Upper lobe of left lung (tissue), 4 donors: Measurements from ENCODE around the gene AMZ2.
"Not testable (repeated sequence)": the region's sequence is repeated elsewhere in the genome, so short reads cannot be mapped to it uniquely, and the experiment has no call there.

Experiments
- CTCF ChIP-seq, 6 experiments: fragments of 450-650 bp in 4 of 6; fragments of 200-600 bp in 2 of 6; sonication (generic) in 2 of 6; IDR thresholded peaks; one replicate each; pipeline ENCODE4 v1.5.1; 2016 to 2019; ENCODE audit warnings: antibody characterized with exemption in 6 of 6
- EP300 ChIP-seq, 4 donors: sonication (generic); formaldehyde crosslinking; IDR thresholded peaks; one replicate each; pipeline ENCODE4 v1.5.1; 2017; ENCODE audit warnings: antibody characterized with exemption in 4 of 4, control low read depth in 2 of 4
- POLR2A ChIP-seq, 4 donors: fragments of 450-650 bp; IDR thresholded peaks; one replicate each; pipeline ENCODE4 v1.5.1; 2016 to 2017; ENCODE audit warnings: antibody characterized with exemption in 4 of 4, mild to moderate bottlenecking in 2 of 4

- TF ChIP-seq CTCF, POLR2A, EP300 (IDR thresholded peaks at IDR 0.05): not testable (repeated sequence)
Measured at GRCh38 chr17:68253426-68253825, 5.6 kb downstream of the AMZ2 start.
